Aortic smooth muscle cell (primary cell): ENCODE data around the gene BRAF. TPM values are rescaled to one million over a fixed set of nuclear protein-coding genes. Genes with fewer than 3 reads are reported as not detected.

Experiments used
- total RNA-seq: library from RNA; depleted of rRNA; stranded (reverse); fragments of >200 nt; gene quantifications from 2 replicates; pipeline ENCODE4 v1.2.3, GENCODE V29; 2014

The BRAF gene
- total RNA-seq = 16.0 and 21.9 TPM in 2 replicates

DNA sequence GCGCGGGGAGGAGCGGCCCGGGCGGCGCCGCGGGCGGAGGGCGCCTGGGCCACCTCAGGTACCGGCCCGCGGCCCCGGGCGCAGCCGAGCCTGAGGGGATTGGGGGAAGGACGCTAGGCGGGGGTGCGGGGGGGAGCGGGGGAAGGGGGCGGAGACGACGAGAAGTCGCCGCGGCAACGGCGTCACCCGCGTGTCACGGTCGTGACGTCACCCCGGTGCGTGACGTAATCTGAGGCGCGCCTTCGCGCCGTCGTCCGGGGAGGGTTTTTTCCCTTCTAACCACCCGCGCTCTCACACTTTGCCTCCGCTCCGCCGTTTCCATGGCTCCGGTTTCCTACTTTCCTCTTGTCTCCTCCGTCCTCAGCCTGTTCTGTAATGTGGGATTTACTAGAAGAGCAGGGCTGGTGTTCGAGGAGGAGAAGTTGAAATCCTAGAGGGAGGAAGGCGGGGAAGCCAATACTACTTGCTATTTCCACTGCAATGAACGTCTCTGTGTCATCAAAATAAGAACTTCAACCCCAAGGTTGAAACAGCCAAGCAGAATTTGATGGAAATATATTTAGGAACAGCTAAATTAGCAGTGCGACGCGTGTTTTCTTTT, at the start of gene BRAF:
TSS of gene BRAF (minus strand) at position 109 of the 601 bp plus-strand sequence. CDS start 226 bp downstream, outside the sequence.

DNA sequence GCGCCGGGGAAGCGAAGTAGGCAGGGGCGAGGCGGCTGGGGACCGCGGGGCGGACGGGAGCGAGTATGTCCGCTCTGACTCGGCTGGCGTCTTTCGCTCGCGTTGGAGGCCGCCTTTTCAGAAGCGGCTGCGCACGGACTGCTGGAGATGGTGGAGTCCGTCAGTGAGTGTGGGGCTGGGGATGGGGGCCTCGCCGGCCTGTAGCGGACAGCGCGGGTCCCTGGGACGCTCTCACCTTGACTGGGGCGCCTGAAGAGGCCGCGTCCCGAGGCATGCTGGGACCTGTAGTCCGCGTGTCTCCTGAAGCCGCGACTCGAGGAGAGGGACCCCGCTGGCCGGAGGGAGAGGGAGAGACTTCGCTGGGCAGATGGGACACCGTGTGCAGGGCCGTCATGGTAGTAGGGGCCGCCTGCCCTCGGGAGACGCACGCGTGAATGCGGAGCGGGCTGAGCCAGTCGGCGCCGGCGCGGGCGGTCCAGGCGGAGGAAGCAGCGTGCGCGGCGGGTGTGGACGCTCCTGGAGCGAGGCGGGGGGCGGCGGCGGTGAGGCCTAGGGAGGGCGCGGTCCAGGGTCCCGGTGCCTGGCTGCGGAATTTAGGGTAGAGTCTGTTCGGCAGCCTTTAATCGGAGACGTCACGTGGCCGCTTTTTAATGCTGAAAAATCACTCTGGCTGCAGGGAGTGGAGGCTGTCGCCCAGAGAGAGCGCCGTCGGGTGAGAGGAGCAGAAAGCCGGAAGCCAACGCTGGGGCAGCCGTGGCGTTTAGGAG, 227.9 kb downstream of the BRAF start, which contains the start of gene NDUFB2:
TSS of gene NDUFB2 (plus strand) at position 29 of the 767 bp plus-strand sequence. CDS start at position 66, 37 bp downstream.

DNA sequence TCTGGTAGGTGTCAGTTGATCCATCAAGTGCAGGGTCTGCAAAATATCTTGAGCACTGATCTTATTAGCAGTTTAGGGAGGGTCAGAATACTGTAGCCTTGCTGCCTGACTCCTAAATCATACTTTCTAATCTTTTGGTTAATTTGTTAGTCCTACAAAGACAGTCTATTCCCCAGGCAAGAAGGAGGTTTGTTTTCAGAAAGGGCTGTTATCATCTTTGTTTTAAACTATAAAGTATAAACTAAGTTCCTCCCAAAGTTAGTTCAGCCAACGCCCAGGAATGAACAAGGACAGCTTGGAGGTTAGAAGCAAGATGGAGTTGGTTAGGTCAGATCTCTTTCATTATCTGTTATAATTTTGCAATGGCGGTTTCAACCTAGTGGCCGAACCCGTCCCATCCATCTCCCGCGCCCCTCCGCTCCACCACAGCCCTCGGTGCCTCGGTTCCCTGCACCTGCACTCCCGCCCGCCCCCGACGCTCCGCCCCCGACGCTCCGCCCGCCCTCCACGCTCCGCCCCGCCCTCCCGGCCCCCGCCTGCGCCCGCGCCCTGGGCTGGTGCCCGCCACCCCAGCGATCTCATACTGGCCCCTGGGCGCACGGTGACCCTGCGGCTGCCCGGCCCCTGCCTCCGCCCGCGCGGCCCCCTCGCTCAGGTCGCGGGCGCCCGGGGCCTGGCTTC, 252.2 kb downstream of the BRAF start, which contains the start of gene ADCK2:
TSS of gene ADCK2 (plus strand) at position 564 of the 681 bp plus-strand sequence. CDS start 386 bp downstream, outside the sequence.

Other genes starting within 250 kb of the BRAF start
- 118 and 155 TPM in 2 replicates for gene NDUFB2, start 228.2 kb downstream of the BRAF start, total RNA-seq
- 34.5 and 45.0 TPM in 2 replicates for gene MRPS33, start 90.0 kb upstream of the BRAF start, total RNA-seq
- 0.06 and 0.26 TPM in 2 replicates for gene TMEM178B, start 149.1 kb upstream of the BRAF start, total RNA-seq